ENCODE results near the gene RYR1. TPM values are rescaled to one million over a fixed set of nuclear protein-coding genes. Genes with fewer than 3 reads are reported as not detected.

The RYR1 gene
- total RNA-seq, 4 donors from 2014 or later, result 0.20 to 2.1 (median 1.4) TPM

DNA sequence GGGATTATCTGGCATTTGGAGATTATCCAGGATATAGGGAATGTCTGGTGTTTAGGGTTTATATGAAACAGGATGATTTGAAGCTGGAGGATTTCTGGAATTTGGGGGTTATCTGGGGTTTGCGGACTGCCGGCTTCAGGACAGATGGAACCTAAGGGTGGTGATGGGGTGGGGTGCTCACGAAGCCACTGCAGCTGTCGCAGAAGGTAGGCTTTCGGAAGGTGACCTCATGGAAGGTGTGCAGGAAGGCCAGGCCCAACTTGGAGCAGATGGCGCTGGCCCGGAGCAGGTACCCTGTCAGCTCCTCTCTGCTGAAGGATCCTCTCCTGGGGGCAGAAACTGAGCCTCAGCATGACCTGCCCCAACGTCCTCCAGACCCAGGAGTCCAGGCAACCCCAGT is 21.0 kb upstream of the RYR1 start:
- Histone ChIP-seq H3K4me3 (no peak overlapping the region), H3K4me1 (peaks cover 0 to under 1% (median 0%) of the 10 kb centered on the region in 4 donors), H3K27me3 (peaks cover 3% of the 10 kb centered on the region), H3K27ac (no peak overlapping the region), H3K9me3 (no peaks in the 10 kb centered on the region), H3K36me3 (no peaks in the 10 kb centered on the region)
- in situ Hi-C loops (cut with MboI; ENCODE audit: low pct_ligation_motif_present in 1 of 4, low pct_unique_long_range_greater_than_20kb in 1 of 4, low sequenced_read_pairs in 3 of 4), result loop anchor here (10.0 to 25.0 kb wide), 4 partner anchors 112 to 550 kb away; partner anchors contain the start of genes MRPS12 (in 2 of the 4), SARS2 (in 2 of the 4), EIF3K (in 1 of the 4) and MAP4K1 (in 1 of the 4)
- 80 to 95% methylated on average over 2 to 8 of the region's 8 CpGs for WGBS, 2 donors (ENCODE audit: low coverage in 1 of 2)
- no peak for DNase-seq
- TF ChIP-seq POLR2AphosphoS5 (IDR thresholded peaks at IDR 0.05), result no peak
- TF ChIP-seq, protein P1, sequence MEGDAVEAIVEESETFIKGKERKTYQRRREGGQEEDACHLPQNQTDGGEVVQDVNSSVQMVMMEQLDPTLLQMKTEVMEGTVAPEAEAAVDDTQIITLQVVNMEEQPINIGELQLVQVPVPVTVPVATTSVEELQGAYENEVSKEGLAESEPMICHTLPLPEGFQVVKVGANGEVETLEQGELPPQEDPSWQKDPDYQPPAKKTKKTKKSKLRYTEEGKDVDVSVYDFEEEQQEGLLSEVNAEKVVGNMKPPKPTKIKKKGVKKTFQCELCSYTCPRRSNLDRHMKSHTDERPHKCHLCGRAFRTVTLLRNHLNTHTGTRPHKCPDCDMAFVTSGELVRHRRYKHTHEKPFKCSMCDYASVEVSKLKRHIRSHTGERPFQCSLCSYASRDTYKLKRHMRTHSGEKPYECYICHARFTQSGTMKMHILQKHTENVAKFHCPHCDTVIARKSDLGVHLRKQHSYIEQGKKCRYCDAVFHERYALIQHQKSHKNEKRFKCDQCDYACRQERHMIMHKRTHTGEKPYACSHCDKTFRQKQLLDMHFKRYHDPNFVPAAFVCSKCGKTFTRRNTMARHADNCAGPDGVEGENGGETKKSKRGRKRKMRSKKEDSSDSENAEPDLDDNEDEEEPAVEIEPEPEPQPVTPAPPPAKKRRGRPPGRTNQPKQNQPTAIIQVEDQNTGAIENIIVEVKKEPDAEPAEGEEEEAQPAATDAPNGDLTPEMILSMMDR (IDR thresholded peaks at IDR 0.05), result no peak
- TF ChIP-seq POLR2A (IDR thresholded peaks at IDR 0.05), result no peak
- TF ChIP-seq EP300 (IDR thresholded peaks at IDR 0.05; ENCODE audit: low read depth), result no peak
- intact Hi-C loops (cut with DNase I; ENCODE audit: low total_unique reads), result no loop called here

- TF ChIP-seq EP300 (IDR thresholded peaks at IDR 0.05; ENCODE audit: low read depth), result no peak
- TF ChIP-seq, protein P1 (IDR thresholded peaks at IDR 0.05), result no peak
- no peak for TF ChIP-seq POLR2AphosphoS5 (IDR thresholded peaks at IDR 0.05)
- Histone ChIP-seq H3K27me3 (peaks cover 7% of the 10 kb centered on the region), H3K4me3 (no peak overlapping the region), H3K36me3 (no peaks in the 10 kb centered on the region), H3K4me1 (peaks cover 1 to 5% (median 3%) of the 10 kb centered on the region in 4 donors), H3K9me3 (no peaks in the 10 kb centered on the region), H3K27ac (no peak overlapping the region)
- WGBS, 2 donors (ENCODE audit: low coverage in 1 of 2), result 74% methylated on average over 11 of the region's 11 CpGs; no CpG with 5 or more reads in 1 of the 2 donors
- no peak for DNase-seq
- in situ Hi-C loops (cut with MboI; ENCODE audit: low pct_ligation_motif_present in 1 of 4, low pct_unique_long_range_greater_than_20kb in 1 of 4, low sequenced_read_pairs in 3 of 4), result loop anchor here (10.0 to 25.0 kb wide), 4 partner anchors 112 to 549 kb away; partner anchors contain the start of genes MRPS12 (in 2 of the 4), SARS2 (in 2 of the 4), EIF3K (in 1 of the 4) and MAP4K1 (in 1 of the 4)
- intact Hi-C loops (cut with DNase I; ENCODE audit: low total_unique reads), result no loop called here
Observed at GRCh38 chr19:38412961-38413360, 20.5 kb upstream of the RYR1 start.

DNA sequence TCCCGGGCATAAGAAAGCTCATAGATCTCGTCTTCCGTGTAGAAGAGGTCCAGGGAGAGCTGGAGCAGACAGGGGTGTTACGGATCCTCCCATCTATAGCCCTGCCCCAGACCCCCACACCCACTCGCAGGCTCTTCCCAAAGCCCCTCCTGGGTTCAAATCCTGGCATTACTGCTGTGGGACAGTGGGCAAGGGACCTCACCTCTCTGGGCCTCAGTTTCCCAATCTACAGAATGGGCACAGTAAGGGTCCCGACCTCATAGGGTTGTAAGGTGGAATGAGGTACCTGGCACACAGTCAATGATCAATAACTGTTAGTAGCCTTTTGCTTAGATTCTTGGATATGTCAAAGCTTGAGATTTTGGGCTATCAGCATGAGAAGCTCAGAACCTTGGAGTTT is 20.1 kb upstream of the RYR1 start:
- peaks cover 12% of the 10 kb centered on the region for H3K27me3 ChIP-seq
- H3K4me3 ChIP-seq, result no peak overlapping the region
- no peaks in the 10 kb centered on the region for H3K9me3 ChIP-seq
- H3K4me1 ChIP-seq, result peaks cover 4 to 10% (median 7%) of the 10 kb centered on the region in 4 donors
- no peaks in the 10 kb centered on the region for H3K36me3 ChIP-seq
- DNase-seq, result no peak
- TF ChIP-seq EP300 (IDR thresholded peaks at IDR 0.05; ENCODE audit: low read depth) (no peak), POLR2AphosphoS5 (IDR thresholded peaks at IDR 0.05) (no peak), POLR2A (IDR thresholded peaks at IDR 0.05) (no peak)
- TF ChIP-seq, protein P1 (IDR thresholded peaks at IDR 0.05), result no peak
- intact Hi-C loops (cut with DNase I; ENCODE audit: low total_unique reads) (no loop called here), in situ Hi-C loops (cut with MboI; ENCODE audit: low pct_ligation_motif_present in 1 of 4, low pct_unique_long_range_greater_than_20kb in 1 of 4, low sequenced_read_pairs in 3 of 4) (loop anchor here (10.0 to 25.0 kb wide), 4 partner anchors 111 to 549 kb away; partner anchors contain the start of genes MRPS12 (in 2 of the 4), SARS2 (in 2 of the 4), EIF3K (in 1 of the 4) and MAP4K1 (in 1 of the 4))
- 89% methylated on average over 6 of the region's 6 CpGs; no CpG with 5 or more reads in 1 of the 2 donors for WGBS, 2 donors (ENCODE audit: low coverage in 1 of 2)
- no peak overlapping the region for H3K27ac ChIP-seq

DNA sequence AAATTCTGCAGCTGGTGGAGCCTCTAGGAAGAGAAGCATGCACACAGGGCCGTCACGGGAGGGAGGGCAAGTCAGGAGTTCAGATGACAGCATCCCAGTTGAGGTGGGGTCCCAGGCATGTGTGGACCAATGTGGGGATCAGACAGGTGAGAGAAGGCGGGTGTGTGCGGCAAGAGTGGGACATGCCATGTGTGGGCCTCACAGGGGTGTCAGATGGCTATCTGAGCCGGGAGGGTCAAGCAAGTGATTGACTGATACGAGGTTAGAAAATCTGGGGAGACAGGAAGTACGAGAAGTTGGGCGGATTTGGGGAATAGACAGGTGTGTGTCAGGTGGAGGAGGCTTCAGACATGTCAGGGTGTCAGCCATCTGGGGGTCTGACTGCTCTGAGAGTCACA is 16.3 kb upstream of the RYR1 start:
- intact Hi-C loops (cut with DNase I; ENCODE audit: low total_unique reads), result no loop called here
- Histone ChIP-seq H3K4me1 (peaks cover 4 to 10% (median 8%) of the 10 kb centered on the region in 4 donors), H3K27ac (no peak overlapping the region), H3K4me3 (no peak overlapping the region), H3K27me3 (peaks cover 20% of the 10 kb centered on the region), H3K9me3 (no peaks in the 10 kb centered on the region), H3K36me3 (no peaks in the 10 kb centered on the region)
- WGBS, 2 donors (ENCODE audit: low coverage in 1 of 2), result 81 to 88% methylated on average over 3 to 8 of the region's 8 CpGs
- DNase-seq, result no peak
- in situ Hi-C loops (cut with MboI; ENCODE audit: low pct_ligation_motif_present in 1 of 4, low pct_unique_long_range_greater_than_20kb in 1 of 4, low sequenced_read_pairs in 3 of 4), result loop anchor here (10.0 to 25.0 kb wide), 4 partner anchors 108 to 545 kb away; partner anchors contain the start of genes MRPS12 (in 2 of the 4), SARS2 (in 2 of the 4), EIF3K (in 1 of the 4) and MAP4K1 (in 1 of the 4)
- TF ChIP-seq POLR2A (IDR thresholded peaks at IDR 0.05) (no peak), POLR2AphosphoS5 (IDR thresholded peaks at IDR 0.05) (no peak), EP300 (IDR thresholded peaks at IDR 0.05; ENCODE audit: low read depth) (no peak)
- TF ChIP-seq, protein P1 (IDR thresholded peaks at IDR 0.05), result no peak

Measured in transverse colon (tissue), 4 donors.